ENCODE data around the gene CA5A.

The CA5A gene

DNA sequence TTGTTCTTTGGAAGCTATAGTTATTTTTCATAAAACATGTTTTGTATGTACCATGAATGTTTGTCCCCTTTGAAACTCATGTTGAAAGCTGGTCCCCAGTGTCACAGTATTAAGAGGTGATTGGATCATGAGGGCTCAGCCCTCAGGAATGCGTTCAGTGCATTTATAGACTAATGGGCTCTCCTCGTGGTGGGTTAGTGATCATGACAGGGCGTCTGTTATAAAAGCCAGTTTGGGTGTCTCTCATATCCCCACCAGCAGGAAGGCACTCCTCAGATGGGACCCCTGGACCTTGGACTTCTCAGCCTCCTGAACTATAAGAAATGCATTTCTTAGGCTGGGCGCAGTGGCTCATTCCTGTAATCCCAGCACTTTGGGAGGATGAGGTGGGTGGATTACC, 25.3 kb upstream of the CA5A start:
- DNase-seq, result no peak

DNA sequence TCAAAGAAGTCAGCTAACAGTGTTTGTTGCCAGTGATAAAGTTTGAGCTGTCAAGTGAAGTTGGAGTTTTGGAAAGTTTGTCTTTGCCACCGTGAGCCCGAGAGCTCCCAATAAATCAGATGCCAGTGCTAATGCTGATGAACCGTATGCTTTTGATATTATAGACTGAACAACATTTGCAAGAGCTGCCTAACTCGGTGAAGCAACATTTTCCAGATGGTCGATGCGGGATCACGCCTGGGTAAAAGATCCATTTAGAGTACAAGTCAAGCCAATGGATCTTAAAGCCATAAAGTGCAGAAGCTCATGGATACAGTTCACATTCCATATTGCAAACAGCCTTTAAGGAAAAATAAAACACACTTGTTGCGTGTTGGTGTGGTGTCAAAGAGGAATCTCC, 24.5 kb upstream of the CA5A start:
- no peak for DNase-seq

DNA sequence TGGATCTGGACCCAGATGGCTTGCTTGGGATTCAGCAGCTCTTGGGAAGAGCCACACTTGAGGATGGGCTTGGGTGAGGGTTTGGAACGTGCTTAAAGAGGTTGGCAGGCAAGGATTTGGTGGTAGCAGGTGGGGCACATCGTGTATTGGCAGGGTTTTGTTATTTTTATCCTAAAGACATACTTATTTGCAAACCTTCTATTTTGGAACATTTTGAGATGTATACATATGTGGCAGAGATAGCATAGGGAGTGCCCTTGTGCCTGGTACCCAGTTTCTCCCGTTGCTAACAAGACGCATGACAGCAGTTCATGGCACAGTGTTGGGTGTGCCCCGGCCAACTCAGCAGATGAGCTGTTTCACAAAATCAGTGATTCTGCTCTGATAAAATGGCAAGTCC, 24.0 kb upstream of the CA5A start:
- DNase-seq, result no peak

DNA sequence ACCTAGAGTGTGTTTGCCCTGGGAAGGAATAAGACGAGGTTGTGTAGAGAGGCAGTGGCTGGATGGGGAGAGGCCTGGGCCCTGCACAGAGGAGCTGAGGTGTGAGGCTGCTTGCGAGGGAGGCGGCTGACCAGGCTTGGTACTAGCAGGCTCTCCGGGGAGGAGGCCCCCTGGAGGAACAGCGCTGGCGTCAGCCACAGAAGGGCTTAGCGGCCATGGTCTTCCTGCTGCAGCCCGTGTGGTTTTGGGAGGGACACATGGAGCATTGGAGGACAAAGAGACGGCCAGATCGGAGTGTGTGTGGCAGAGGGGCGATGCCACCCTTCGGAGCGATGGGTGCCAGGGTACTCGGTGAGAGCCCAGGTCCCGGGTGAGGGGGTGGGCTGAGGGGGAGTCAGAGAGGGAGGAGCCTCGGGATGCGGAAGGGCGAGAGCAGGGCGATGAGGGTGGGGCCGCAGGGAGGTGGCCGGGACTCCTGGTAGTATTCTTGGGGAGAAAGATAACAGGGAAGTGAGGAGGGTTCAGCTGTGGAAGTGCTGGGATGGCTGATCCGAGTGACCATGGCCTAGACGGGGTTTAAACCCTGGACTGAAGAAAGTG, 23.2 kb upstream of the CA5A start:
- no peak for DNase-seq

DNA sequence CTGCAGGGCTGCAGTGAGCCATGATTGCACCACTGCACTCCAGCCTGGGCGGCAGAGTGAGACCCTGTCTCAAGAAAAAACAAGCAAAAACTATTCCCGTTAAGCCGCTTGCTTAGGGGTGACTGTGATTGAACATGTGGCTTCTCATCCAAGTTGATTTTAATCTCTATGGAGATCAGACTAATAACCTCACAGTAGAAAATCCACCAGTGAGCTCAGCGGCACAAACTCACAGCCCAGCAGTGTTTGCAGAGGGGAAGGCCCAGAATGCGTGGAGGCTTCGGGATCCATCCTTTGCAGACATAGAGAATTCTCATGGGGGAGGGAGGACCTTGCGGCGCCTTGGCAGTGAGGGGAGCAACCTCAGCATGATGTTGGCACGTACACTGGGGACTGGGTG, 22.3 kb upstream of the CA5A start:
- no peak for DNase-seq

DNA sequence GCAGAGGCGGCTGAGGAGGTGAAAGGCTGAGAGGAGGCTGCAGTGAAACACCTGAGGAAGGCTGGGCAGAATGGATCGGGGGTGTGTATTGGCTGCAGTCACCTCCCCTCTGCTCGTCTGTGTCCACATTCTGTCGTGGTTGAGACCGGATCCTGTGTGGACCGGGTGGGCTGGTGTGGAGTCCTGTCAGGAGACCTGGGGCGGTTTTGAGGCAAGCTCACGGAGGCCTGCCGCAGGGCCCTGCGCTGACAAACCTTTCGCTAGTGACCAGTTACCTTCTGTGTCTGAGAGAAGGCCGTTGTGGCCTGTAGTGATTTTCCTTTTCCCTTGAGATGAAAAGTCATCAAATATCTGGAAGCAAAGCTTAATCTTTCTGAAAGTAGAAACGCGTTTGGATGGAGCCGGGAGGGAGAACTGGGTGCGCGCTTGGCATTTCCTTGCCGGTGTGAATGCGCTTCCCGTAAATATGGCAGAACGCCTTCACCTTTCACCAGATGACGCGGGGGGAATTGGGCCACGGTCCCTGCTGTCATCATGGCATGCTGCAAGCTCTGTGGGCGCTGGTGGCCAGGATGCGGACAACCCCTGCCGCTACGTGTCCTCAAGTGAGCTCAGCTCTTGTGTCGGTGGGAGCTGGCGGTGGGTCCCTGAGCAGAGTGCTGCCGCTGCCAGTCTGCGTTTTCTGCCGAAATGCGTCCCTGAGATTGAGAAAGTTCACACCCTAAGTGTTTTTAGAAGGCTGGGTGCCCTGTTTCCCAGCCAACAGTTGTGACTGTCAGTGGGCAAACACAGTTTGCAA, 21.2 kb upstream of the CA5A start:
- no peak for DNase-seq

DNA sequence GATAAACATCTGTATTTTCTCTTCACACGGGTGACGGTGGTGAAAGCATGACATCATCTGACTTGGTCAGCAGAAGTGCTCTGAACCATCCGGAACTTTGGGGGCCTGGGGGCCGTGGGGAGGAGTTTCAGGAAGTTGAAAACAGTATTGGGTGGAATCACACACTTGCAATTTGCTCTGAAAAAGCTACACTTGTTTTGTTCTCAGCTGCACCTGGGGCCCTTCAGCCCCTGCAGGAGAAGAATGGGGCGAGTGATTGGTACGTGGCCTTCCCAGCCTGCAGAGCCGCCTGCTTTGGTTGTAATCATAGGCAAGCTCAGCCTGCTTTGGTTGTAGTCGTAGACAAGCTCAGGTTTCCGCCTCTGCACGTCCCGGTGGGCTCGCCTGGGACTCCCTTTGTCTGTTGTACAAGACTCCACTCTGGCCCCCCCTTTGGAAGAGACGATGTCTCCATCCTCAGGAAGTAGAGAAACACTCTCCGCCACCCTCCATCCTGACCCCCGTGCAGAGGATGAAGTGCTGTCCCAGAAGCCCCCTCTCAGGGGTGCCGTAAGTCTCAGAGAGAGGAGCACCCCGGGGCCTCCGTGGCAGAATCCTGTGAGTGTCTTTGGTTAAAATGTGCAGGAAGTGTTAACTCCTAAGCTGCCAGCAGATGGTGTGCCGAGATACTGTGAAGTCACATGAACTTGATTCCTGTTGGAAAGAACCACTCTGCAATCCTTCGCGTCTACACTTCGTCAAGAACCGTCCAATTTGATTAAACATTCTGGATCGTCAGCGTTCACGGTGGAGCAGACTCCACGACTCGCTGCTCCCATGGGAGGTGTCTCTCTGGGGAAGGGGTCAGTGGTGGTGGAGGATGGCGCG, 20.3 kb upstream of the CA5A start:
- peak; percentile 88 for DNase-seq

DNA sequence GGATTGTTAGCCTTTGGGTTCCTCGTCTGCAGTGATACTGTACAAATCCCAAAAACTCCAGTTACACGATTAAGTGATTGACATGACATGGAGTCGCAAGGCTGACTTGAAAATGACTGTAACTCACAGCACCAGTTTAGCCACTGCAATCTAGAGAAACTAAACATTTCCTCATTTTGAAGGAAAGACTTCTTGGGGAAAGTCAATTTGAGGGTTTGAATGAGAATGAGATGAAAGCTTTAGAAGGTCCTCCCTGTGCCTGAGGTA, 19.7 kb upstream of the CA5A start:
- DNase-seq, result no peak

DNA sequence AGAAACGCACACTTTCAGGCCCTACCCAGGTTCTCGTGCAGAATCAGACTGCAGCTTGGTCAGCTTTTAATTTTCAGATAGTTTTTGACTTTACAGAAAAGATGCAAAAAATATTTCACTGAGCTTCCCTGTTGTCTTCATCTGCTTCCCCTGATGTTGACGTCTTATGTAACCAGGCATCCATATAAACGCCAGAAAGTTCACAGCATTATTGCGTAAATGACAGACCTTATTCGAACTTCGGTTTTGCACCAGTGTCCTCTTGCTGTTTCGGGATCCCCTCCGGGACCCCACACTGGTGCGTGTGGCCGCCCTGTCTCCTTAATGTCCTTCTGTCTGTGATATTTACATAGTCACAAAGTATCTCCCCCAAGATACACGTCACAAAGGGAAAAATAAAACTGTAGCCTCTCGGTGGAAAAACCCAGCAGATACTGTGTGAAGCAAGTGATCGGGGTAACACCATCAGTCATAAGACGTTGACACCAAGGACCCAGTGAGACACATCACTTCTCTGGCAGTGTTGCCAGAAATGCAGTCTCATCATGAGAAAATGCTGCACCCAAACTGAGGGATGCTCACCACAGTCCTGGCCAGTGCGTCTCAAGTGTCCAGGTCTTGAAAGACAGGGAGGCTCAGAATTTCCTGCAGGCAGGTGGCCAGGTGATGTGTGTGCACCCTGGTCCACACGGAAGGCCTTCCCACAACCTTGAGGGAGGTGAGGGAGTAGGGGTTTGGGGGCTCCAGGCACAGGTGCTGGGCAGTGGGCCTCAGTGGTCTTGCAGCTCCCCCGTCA, 19.2 kb upstream of the CA5A start:
- DNase-seq, result no peak

DNA sequence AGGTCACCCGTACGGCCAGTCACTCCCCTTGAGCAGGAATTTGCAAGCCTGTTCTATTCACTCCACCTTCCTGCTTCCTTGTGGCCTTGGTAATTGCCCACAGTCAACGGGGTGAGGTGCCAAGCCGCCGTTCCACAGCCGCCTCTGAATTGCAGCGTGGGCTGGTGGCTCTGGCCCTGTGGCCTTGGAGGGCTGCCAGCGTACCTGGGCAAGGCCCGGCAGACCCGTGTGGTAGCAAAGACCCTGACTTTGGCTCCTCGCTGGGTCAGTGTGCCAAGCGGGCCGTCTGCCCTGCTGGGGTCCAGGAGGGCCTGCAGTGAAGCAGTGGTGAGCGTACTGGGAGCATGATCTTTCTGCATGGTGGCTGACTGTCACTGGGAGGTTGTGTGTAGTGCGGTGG, 18.5 kb upstream of the CA5A start:
- no peak for DNase-seq

DNA sequence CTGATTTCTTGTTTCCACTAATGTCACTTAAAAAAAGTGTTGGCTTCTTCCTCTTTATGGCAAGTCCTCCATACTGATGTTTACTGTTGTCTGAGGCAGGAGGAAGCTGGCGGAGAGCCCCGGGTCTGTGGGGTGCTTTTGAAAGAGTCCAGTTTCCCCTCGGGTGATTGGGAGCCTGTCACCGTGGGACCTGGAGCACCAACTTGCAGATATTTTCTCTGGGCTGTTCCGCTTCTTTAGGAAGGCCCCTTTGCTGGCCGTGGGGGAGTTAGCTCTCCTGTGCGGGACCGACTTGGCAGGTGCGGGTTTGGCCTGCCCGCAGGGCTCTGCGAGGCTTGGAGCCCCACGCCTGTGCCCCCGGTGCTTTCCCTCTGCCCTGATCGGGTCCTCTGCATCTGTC, 18.0 kb upstream of the CA5A start:
- DNase-seq, result no peak

DNA sequence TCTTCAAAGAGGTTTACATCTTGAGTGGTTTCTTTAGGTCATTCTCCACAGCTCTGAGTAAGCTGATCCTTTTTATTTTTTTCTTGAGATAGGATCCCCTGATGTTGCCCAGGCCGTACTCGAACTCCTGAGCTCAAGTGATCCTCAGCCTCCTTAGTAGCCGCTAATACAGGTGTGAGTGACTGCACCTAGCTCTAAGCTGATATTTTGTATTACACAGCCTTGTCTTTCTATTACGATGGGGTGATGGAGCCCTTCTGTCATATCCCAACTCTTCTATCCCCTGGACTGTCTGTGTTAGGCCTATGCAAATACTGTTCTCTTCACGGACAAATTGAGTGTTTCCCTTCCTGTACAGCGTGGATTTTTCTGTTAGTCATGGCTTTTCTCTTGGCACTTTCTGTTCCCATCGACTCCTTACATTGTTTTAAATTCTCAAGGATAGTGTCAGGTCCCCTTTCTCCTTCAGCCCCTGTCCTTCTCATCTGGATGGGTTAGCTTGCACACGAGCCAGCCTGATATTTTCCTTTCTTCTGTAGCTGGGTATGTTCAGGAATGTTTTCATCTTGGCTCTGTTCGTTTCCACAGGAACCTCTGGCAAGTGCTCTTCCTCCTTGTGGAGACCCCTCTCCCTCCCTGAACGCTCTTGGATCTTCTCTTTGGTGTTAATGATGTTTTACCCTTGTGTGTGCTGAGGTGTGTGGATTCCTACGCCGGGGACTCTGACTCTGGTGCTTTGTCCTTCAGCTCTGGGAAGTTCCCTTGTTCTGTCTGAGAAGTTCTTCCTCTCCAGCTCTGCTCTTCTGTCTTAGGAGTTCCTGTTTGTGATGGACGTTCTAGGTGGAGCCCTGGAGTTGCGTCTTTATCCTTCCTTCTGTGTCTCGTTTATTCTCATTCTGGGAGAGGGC, 17.2 kb upstream of the CA5A start:
- DNase-seq, result no peak

DNA sequence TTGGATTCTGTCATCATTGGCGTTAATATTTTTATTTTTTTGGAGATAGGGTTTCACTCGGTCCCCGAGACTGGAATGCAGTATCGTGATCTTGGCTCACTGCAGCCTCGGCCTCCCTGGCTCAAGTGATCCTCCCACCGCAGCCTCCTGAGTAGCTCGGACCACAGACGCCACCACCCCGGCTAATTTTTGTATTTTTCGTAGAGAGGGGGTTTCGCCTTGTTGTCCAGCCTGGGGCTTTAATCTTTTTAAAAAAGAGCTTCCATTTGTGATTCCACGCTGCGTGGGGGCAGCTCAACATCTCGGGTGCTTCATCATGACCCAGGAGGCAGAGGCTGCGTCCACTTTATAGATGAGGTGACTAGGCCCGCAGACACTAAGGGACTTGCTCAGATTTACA, 16.4 kb upstream of the CA5A start:
- DNase-seq, result no peak

DNA sequence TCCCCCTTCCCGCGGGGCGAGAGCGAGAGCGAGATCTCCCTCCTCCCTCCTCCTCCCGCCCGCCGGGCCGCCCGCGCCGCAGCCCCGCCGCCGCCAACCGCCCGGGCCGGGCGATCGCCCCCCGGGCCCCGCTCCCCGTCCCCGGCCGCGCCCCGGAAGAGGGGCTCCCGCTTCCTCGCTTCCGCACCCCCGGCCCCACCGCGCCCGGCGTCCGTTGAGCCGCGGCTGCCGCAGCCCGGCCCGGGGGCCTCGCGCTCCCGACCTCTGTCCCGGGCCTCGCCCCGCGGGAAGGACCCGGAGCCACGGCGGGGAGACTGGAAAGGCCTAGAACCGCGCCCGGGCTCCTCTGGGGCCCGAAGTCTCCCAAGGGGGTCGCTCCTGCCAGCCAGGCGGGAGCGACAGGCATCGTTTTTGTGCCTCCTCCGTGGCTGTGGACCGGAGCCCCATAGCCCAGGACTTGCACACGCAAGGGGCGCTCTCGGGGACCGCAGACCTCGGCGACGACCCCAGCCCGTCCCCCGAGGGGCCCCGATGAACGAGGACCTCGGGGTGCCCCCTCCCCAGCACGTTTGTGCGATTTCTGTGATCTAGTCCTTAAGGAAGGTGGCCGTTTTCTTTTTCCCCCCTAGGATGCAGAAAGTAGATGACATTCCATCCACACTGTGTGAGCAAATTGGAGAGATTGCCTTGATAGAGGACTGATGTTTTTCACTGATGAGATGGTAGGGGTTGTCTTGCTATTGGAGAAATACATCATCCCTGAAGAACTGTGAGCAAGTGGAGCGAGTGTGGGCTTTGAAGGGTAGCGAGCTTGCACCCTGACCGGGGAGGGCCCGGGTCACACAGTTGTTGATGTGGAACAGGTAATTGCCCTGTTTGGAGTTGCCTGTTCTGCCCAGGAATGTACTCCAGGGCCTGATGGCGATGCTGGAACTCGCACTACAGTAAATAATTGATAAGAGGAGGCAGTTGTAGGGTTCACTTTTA, 15.5 kb upstream of the CA5A start:
- DNase-seq, result no peak

DNA sequence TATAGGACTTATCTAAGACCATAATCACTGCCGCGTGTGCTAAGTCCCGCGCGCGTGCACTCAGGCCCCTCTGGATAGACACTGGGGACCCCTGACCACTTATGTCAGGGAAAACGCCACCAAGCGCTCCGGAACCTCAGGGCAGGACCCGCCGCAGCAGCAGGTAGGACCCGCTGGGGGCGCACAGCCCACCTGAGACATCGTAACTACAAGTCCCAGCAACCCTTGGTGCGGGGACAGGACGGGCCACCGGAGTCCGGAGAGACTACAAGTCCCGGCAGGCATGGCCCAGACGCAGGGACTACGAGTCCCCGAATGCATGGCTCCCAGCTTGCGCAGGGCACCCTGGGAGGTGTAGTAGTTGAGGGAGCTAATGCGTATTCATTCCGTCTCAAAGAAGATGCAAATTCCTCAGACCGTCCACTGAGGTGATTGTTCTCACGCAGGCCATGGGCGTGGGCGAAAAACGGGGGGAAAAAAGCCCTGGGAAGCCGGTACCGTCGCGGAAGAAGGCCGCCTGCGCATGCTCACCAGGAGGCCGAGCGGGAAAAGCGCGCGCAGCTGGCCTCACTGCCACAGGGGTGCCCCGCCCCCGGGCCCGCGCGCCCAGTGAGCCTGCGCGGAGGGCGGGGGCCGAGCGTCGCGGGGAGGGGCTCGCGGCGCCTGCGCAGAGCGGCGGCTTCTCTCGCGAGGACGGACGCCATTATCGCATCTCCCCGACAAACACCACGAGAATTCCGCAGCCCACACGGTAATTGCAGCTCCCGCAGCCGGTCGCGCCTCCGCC, 14.6 kb upstream of the CA5A start, which contains the start of gene BANP:
BANP (plus strand) TSS at position 670 of the 787 bp plus-strand sequence. CDS start 23,682 bp downstream, outside the sequence.
- peak; percentile 99 for DNase-seq

DNA sequence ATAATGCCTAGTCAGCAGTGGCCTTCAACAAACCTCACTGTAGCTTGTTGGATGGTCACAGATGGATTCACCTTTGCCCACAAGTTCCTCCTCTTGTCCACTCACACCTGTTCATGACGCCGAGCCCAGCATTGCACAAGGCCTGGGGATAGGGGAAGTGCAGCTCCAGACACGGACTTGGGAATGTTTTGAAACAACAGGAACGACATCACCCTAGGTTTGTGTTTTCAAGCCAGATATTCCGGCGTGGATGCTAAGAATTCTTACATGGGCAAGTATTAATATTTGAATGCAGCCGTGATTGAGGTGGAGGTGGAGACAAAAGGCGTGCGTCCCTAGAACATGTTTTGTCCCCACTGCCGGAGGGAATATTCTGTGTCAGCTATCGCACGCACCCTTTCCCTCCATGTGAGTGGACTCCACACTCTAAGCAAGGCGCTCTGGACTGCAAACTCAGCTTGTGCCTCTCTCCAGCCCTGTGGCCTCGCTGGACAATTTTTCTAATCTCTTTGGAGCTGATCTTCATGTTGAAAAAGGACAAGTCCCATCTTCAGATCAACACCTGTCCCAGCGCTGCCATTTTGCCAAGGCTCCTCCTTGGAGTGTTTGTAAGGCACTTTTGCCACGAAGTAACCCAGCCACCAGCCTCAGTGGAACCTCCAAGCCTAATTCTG, 12.9 kb upstream of the CA5A start:
- DNase-seq, result no peak

DNA sequence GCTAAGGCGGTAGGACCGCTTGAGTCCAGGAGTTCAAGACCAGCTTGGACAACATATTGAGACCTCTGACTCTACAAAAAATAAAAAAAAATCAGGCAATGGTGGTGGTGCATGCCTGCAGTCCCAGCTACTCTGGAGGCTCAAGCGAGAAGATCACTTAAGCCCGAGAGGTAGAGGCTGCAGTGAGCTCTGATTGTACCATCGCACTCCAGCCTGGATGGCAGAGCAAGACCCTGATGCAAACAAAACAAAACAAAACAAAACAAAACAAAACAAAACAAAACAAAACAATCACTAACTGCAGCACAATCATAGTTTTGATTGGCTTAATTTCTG, 12.4 kb upstream of the CA5A start:
- DNase-seq, result no peak

DNA sequence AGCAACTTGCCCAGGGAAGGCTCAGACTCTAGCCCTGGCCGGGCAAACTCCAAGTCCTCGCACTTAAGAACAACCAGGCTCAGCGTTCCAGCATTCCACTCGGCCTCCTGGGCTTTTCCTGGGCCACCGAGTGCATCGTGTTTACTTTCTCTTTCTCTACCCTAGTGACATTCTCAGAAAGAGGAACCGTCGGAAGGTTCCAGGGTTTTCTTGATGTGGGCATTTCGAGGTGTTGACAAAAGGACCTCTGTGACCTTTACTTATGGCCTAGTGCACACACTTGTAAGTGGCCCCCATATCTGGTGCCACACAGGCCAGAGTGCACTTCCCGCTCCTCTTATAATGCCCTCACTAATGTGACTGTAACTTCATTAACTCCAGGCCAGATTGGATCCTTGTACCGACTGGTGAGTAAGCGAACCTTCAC, 11.8 kb upstream of the CA5A start:
- DNase-seq, result no peak

DNA sequence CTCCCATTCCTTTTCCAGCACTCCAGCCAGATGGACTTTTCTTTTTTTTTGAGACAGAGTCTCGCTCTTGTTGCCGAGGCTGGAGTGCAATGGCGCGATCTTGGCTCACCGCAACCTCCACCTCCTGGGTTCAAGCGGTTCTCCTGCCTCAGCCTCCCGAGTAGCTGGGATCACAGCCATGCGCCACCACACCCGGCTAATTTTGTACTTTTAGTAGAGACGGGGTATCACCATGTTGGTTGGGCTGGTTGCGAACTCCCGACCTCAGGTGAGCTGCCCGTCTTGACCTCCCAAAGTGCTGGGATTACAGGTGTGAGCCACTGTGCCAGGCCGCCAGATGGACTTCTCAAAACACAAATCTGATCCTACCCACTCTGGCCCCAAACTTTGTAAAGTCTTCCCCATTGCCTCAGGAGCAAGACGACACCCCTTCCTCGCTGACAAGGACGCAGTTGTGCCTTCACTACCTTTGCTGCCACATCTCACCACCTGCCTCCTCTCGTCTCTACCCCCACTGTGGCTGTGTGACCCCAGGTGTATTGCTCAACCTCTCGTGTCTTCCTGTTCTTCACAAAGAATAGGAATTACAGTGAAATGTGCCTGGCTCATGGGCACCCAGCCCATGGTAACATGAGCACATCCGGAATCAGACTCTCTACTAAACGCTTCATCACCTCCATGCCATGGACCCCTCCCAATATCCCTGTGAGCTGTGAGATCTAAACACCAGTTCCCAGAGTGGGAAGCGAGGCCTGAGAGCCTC, 11.2 kb upstream of the CA5A start:
- no peak for DNase-seq
